GM19438 (cell line): Measurements from ENCODE around the gene SUGCT.

Experiments
- ATAC-seq: cut with Tn5 transposase; IDR thresholded peaks from one replicate; pipeline ENCODE4 v1.9.1; 2021; ENCODE audit warnings: low read depth; ENCODE audit not compliant: unreplicated experiment

The SUGCT gene

GRCh38 chr7:40747856-40748255 is 613.1 kb downstream of the SUGCT start:
- no peak for ATAC-seq

- ATAC-seq, result no peak
Observed at GRCh38 chr7:40749877-40750276, 615.1 kb downstream of the SUGCT start.

- ATAC-seq, result no peak
Observed at GRCh38 chr7:40753455-40753854, 618.6 kb downstream of the SUGCT start.

DNA sequence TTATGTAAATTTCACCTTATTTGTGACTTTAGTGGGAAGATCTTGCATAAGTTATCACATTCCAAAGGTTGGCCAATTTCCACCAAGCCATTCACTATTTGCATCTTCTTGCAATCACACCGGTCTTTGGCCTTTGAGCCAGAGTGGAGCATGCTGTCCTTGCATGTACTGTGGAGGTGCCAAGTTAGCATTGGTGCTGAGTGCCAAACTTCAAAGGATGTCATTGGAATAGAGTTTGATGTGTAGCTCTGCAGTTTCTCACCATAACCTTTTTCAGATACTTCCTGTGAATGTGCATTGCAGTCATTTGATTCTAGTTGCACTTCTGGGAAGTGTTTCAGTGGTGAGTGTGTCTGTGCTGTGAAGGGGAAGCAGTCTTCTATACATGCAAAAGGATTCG is 620.6 kb downstream of the SUGCT start:
- no peak for ATAC-seq

DNA sequence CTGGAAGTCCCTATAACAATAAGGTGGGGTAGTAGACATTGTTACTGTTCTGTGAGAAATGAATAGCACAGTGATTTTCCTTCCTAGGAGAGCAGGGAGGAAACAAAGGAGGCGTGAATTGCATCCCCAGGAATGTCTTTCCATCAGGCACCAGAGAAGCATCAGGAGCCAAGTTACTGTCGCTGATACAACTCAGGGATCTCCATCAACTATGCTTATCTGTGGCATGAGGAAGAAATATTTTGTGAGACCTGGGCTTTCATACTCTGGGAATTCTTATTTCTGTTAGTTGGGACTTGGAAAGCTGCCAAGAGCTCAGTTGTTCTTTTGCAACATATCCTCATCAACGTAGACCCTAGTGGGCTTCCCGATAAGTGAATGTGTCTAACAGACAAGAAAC is 622.3 kb downstream of the SUGCT start:
- ATAC-seq, result no peak

- ATAC-seq, result no peak
Observed at GRCh38 chr7:40758590-40758989, 623.8 kb downstream of the SUGCT start.

DNA sequence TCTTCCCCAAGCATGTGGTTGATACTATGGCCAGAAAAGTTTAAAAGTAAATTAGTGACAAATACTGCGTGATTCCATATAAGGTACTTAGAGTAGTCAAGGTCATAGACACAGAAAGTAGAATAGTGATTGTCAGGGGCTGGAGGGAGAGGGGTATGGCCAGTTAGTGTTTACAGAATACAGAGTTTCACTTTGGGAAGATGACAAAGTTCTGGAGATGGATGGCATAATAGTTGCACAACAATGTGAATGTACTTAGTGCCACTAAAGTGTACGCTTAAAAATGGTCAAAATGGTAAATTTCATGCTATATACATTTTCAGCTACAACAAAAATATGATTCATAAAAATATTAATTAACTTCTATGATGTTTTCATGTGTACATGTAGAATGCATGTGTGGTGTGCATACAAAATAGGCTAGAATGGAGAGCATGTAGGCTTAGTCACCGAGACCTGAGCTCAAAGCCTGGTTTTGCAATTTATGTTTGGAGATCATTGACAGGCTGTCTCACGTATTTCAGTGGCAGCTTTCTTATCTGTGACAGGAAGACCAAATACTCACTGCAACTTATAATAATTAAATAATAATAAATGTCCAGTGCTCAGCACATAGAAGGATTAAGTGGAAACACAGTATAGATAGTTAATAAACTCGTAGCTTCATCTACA is 625.6 kb downstream of the SUGCT start:
- ATAC-seq, result no peak

- no peak for ATAC-seq
Observed at GRCh38 chr7:40760987-40761386, 626.2 kb downstream of the SUGCT start.

DNA sequence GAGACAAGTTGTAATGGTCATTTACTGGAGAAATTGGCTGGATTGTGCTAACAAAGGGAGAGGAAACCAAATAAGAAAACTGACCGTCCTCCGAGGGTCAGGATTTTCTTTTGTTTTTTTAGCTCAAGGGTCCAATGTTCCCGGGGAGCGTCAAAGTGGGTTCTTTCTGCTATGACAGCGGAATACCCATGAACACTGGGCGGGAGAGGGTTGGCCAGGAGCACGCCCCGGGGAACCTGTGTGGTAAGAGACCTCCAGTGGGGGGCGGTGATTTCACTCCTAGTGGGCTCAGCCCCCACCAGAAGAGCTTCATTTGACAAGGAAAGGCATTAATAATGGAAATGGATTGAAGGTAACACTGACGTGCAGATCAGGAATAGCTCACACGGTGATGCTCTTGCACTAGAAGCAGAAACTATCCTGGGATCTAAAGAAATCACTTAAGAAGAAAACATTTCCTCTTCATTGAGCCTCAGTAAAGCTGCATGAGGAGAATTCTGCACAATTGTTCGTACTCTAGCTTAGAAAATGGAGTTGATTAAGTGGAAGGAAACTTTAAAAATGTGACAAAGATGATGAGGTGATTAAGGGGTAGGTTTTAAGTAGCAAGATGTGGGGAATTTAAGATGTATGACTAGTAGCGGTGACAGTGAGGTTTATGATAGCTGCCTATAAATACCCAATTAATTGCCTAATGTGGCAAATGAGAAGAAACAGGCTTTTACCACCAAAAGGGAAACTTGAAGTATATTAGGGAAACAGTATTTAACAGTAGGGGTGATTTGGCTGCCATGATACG is 627.2 kb downstream of the SUGCT start:
- ATAC-seq, result no peak

GRCh38 chr7:40763319-40764287 is 628.8 kb downstream of the SUGCT start:
- no peak for ATAC-seq

- no peak for ATAC-seq
Observed at GRCh38 chr7:40765639-40766038, 630.8 kb downstream of the SUGCT start.

DNA sequence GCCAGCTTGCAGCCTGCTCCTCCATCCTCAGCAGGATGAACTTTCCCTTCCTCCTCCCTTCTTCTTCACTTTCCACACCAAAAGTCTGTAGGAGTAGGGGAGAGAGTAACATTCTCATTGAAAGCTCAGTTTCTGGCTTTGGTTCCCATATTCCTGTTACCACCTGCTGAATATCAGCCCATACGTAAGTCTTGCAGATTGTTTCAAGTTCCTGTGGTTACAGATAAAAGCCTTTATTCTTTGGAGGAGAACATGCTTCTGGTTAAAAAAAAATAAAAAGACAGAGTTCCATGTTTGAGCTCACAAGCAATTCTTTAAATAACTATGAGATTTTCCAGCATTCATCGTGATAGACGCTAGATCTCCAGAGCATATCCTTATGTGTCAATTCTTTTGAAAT is 637.3 kb downstream of the SUGCT start:
- ATAC-seq, result no peak

DNA sequence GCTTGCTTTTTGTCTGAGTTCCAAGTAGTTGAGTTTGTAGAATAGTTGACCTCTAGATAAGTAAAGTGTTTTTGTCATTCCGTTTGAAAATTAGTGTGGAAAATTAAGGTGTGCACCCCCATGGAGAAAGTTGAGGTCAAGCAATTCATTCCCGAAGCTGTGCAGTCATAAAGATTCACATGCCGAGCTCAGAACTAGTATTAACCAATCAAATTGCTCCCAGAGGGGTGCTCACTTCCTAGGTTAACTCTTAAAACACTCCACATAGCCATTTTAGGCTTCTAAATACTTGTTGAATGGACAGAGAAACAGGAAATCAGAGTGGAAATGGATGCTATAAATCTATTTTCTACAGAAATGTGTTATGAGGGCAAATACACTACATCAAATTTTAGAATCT is 638.9 kb downstream of the SUGCT start:
- ATAC-seq, result no peak

- no peak for ATAC-seq
Observed at GRCh38 chr7:40775877-40776276, 641.1 kb downstream of the SUGCT start.

- ATAC-seq, result no peak
Observed at GRCh38 chr7:40777730-40778312, 643.0 kb downstream of the SUGCT start.

GRCh38 chr7:40780460-40780859 is 645.7 kb downstream of the SUGCT start:
- ATAC-seq, result no peak

DNA sequence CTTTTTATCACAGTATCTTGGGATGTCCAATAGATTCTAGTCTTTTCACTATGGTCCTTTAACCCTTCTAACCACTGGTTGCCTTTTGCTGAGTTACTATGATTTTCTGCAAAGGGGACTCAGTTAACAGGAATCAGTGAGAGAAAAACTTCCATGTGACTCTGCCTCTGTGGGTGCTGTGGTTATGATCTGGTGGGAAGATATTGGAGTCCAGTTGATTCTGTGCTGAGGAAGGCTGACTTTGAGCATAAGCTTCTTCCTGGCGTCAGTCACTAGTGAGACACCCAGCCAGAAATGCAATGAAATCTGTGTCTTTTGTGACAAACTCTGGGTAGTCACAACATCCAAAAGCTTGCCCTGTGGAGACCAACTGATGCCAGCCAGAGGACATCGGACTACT is 648.0 kb downstream of the SUGCT start:
- no peak for ATAC-seq

GRCh38 chr7:40784176-40784575 is 649.4 kb downstream of the SUGCT start:
- ATAC-seq, result no peak

DNA sequence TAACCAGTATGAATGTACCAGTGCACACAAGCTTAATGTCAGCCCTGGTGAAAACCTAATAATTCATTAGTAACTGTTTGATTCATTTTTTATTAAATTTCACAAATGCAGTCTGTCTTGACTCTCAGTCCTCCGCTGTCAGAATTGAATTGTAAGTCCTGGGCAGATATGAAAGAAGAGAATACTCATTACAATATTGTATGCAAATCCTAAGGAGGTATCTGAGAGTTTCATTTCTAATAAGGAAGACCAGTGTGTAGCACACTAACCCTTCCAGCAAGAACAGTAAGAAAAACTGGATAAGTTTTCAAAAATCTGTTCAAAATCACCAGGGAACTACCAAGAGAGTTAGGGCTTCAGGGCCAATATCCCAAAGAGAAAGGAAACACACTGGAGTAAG is 652.1 kb downstream of the SUGCT start:
- no peak for ATAC-seq

GRCh38 chr7:40793132-40793531 is 658.3 kb downstream of the SUGCT start:
- ATAC-seq, result no peak

DNA sequence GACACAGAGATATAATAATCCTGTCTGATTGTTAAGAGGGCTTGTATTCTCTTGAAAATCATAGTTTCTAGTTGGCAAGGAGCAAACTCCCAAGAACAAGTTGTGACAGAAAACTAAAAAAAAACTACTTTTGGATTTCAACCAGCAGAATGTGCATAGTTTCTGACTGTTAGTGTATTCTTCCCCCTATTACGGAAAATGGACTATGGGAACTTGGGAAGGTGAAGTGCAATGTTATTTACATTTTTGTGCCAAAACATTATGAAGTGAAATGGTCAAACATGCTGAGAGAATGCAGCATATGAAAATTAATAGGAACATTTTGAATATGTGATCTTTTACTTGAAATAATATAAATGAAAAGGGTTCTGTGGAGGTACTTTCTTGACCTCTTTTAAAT is 660.8 kb downstream of the SUGCT start:
- ATAC-seq, result no peak
